ENCODE measurements around the gene MLLT6.

Gene MLLT6

DNA sequence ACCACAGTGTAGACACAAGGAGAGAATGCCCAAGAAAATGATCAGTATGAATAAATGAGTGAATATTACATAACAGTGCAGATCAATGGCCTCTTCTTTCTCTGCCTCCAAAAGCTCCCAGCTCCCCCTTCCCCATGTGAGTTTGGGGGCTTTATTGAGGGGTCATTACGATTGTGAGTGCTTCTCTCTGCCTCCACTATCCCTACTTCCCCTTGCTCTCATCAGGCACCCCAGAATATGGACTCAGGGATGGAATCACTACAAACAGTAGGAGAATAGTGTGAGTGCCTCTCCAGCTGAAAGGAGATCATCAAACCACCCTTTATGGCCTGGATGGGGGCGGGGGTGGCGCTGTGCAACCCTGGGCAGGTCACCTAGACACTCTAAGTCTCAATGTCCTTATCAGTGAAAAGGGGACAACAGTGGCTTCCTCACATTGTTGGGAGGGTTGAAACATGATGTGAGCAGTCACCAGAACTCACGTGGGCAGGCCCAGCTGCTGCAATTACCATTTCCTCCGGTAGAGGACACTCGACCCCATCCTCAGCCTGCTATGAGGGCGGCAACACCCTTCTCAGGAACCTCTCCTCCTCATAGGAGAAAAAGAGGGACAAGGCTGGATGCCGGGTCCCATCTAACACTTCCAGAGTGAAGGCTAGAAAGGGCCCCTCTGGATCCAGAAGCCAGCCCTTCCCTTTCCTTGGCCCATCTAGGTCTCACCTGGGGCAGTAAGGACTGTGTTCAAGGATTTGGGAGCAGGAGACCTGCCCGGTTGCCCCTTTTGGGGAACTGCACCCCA, 28.2 kb upstream of the MLLT6 start:
- DNase-seq = peak; percentile 63

DNA sequence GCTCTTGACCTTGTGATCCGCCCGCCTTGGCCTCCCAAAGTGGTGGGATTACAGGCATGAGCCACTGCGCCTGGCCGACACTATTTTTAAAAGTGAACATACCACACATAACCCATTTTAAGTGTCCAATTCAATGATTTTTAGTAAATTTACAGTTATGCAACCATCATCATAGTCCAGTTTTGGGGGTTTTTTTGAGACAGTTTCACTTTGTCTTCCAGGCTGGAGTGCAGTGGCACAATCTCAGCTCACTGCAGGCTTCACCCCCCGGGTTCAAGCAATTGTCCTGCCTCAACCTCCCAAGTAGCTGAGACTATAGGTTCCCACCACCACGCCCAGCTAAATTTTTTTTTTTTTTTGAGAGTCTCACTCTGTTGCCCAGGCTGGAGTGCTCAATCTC, 27.3 kb upstream of the MLLT6 start:
- no peak for DNase-seq

DNA sequence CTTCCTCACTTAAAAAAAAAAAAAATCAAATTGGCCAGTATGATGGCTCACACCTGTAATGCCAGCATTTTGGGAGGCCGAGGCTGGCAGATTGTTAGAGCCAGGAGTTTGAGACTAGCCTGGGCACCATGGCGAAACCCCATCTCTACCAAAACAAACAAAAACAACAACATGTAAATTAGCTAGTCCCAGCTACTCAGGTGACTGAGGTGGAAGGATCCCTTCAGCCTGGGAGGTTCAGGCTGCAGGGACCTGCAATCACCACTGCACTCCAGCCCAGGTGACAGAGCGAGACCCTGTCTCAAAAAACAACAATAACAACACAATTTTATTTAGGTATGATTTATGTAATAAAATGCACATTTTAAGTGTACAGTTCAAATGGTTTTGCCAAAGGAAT, 24.0 kb upstream of the MLLT6 start:
- no peak for DNase-seq

DNA sequence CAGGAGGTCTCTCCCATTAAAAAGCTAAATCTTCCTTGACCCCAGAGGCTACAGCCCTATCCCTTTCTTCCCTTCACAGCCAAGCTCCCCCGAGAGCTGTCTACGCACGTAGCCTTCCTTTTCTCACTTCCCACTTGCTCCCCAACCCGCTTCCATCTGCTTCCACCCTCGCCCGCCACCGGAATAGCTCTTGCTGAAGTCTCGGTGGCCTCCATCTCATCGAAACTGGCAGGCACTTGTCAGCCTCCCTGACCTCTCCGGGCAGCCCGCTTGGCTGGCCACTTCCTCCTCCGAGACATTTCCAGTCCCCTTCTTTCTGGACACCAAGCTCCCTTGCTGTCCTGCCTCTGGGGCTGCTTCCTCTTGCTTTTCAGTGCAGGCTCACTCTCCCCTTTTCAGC, 19.6 kb upstream of the MLLT6 start:
- DNase-seq = no peak

DNA sequence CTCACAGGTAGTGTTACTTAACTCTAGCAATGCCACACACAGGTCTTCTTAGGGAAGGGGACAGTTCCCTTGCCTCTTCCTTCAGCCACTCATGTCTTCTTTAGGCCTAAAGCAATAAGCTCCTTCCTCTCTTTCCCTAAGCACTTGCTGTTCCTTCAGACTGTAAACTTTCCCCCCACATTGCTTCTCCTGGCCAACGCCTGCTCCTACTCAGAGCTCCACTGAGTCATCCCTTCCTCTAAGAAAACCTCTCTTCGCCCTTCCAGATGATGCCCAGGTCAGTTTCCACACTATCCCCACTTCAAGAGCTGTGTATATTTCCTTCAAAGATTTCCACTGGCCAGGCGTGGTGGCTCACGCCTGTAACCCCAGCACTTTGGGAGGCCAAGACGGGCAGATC, 17.8 kb upstream of the MLLT6 start:
- DNase-seq = no peak

DNA sequence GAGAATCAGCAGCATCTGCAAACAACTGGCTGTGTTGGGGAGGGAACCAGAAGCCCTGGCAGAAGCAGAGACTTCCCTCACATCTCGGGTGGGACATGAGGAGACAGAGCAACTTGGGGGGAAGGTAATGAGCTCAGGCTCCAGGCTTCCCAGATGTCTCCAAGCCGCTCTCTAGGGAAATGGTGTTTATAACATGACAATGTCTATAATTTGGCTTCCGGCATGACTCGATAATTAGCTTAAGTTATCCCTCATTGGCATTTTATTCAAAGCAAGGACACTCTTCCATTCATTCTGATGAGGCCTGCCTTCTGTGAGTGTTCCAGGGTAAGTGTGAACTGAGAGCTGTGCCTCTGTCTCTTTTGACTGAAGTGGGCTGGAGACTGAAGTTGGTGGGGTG, 14.7 kb upstream of the MLLT6 start:
- DNase-seq = no peak

DNA sequence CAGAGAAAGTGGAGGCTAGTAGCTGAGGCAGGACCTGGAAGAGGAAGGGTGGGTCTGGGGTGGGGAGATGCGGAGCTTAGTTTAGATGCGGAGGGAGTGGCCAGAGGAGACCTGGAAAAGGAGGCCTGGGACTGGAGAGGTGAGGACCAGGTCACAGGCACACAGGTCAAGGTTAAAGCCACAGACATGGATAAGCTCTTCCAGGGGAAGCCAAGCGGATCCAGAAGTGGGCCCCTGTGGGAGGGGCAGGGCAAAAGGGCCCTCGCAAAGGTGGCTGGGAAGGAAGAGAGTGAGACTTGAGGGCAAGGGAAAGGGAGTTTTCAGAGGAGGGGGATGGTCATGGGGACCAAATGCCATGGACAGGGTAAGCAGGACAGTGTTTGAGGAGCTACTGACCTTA, 13.9 kb upstream of the MLLT6 start:
- DNase-seq = no peak

DNA sequence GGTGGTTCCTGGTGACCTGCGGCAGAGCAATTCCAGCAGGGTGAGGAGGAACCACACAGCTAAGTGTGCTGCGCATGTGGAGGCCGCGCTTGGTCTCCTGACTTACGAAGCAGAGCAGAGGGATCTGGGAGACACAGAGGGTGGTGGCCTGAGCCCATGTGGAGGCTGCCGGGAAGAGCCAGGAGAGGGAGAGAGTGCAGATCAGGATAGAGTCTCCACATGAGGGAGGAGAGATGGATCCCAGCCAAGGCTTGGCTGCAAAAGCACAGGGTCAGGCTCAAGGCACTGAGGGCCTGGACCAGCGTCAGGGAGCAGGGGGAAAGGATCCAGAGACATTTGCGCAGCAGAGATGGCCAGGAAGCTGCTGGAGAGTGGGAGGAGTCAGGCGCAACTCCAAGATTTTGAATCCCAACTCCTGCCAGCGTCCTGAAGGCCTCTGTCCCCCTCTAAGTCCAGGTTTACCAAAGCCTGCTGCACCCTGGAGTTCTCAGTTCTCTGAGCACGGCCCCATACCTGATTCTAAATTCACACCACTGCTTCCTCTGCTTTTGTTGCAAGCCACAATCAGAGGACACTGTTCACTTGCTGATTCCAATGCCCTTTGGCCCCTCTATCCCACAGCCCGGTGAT, 11.3 kb upstream of the MLLT6 start:
- DNase-seq = no peak

DNA sequence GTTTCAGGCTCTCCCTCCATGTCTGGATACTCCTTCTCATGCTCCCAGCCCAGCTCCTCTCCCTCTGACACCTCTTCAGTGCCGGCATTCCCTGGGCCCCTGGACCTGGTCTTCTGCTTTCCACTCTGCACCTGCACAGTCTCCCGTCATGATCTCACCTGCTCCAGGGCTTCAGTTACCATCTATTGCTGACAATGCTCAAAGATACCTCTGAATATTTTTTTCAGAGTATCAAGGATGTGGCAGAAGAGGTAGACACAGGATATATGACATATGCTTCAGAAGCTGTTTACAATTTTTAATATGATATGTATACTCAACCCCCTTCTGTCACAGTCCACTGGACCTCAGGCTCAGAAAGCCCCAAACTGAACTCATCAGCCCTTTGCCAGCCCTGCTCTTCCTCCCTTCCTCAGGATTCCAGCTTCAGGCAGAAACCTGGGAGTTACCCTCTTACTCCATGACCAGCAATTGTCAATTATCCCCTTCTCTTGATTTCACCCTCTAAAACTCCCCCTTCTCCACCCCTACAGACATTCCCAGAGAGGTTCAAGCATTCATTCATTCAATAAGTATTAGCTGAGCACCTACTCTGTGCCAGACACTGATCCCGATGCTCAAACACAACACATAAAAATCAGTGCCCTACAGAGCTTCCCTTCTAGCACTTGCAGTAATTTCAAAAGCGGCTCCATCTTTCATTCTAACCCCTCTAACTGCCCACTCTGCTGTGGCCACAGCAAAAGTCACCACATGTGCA, 7.8 kb upstream of the MLLT6 start:
- no peak for DNase-seq

DNA sequence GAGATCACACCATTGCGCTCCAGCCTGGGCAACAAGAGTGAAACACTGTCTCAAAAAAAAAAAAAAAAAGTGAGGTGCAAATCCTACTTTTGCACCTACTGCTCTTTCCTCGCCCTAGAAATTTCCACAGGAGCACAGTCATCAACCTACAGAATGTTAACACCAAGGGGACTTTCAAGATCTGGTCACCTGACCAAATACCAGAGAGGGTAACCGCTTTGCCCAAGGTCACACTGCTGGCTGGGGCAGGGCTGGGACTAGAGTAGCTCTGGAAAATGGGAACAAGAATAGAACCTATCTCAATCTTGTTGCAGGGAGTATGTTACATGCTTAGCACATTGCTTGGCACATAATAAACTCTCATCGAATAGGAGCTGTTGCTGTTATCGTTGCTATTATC, 6.3 kb upstream of the MLLT6 start:
- DNase-seq = no peak

DNA sequence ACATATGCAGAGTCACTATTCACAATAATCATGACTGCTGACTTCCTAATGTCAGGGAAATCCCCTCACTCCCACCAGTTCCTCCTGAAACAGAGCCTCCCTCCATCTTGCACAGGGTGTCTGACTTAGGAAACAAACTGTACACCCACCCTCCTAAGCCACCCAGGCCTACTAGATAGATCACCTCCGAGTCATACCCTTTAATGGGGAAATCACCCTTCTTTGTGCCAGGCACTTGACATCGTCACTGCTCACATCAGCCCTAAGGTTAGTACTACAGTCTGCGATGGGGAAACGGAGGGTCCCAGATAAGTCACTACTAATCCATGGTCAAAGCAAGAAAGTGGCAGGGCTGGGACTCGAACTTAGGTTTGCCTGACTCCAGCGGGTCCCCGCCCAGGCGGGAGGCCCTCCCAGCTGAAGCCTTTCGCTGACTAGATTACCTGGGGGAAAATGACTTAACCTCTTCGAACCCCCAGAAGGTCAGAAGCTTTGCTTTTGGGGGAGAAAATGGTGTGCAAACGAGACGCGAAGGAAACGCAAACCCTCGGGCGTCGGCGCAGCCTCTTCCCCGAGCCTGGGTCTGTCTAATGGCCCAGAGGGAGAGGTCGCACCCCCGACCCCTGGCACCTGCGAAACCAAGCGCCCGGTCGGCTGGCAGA, 3.4 kb upstream of the MLLT6 start:
- DNase-seq = no peak

DNA sequence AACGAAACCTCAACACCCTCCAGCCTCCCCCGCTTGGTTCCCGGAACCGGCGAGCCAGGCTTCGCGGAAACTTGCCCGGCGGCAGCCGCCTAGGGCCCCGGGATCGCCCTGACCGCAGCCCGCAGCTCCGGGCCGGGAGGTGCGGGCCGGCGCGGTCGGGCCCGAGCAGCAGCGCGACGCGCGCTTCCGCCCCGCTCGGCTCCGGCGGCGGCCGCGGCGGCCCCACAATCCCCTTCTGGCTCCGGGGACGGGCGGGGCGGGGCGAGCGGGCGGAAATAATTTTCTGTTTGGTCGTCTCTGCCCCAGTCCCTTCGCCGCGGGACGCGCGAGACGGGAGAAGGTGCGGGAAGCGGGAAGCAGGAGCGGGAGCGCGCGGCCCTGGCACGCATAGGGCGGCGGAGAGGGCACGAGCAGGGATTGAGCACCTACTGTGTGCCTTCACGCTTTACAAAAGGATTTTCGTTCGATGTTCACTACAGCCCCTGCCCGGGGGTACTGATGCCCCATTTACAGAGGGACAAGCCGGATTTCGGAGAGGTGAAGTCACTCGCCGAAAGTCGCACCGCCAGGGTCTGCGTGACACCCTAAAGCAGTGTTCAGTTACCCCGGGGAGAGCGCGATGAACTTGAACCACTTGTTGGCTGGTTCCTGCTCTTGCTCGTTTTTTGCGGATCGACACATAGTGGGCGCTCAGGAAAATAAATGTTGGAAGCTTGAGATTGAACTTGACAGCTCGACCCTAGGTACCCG, 2.7 kb upstream of the MLLT6 start:
- DNase-seq = peak; percentile 38

DNA sequence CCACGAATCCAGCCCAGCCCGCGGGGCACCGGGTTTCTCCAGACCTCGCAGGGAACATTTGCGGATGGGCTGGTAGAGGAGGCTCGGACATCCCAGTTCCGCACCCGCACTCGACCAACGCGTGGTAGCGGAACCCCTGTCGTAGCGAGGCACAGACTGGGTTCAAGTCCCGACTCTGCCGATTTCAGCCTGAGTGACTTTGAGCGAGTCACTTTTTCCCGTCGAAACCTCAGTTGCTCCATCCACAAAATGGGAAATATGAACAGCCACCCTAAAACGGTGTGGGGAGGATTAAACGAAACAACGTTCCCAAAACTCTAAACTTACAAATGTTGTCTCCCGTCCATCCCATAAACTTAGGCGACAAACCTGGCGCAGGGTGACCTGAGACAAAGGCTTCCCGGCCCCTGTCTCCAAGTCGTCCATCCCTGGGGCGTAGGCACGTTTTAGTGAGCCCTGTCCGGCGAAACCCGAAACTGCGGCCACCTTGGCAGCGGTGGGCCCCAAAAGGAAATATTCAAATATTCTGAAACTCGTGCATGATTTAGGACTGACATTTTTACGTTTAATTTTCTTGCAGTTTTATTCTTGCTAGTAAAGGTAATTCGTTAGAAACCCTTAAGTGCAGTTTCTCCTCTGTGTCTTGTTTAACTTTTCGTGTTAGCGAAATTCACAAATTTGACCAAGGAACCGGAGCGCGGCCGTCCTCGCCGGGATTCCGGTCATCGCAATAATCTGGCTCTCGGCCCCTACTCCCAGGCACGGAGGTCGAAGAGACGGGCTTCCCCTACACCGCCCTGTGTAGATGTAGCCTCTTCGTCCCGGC, 1.9 kb upstream of the MLLT6 start:
- no peak for DNase-seq

DNA sequence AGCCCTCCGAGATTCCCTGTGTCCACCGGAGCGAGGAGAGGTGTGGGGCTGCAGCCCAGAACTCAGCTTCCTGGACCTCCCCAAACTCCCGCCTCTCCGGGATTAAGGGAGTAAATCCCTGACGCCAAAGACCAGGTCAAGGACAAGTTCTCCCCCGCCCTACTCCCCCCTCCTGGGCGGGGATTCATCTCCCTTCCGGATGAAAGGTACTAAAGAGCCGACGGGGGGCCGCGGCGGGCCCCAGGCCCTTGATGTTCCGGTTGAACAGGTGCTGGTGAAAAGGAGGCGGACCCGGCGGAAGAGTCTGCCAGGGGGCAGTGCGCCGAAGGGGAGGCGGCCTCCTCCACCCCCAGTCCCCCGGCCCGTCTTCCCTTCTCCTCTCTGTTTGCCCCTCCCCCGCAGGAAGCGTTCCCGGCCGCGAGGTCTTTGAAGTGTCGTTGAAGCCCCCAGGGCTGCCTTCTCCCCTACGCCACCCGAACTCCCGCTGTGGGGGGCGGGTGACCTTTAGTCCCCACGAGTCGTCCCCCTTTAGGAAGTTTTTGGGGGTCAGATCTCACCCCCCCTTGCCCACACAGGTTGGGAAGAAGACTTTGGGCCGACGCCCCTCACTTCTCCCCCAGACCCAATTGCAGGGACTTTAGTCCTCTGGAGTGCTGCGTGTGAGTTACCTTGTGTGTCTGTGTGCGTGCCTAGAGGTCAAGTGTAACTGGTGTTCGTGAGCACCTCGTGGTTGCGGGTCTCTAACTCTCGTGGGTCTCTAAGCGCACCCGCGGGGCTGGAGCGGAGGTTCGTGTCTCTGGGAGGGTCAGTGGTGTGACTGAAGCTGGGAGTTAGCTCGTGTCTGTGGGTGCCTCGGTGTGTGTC, 1.1 kb upstream of the MLLT6 start:
- DNase-seq = peak; percentile 30

DNA sequence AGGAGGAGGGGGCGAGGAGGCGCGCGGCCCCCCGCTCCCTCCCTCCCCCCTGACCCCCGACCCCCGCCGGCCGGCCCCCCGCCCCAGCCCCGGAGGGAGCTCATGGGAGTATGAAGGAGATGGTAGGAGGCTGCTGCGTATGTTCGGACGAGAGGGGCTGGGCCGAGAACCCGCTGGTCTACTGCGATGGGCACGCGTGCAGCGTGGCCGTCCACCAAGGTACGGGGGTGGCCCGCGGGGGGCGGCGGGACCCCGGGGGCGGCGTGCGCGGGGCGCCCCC, 390 bp downstream of the MLLT6 start:
- no peak for DNase-seq

DNA sequence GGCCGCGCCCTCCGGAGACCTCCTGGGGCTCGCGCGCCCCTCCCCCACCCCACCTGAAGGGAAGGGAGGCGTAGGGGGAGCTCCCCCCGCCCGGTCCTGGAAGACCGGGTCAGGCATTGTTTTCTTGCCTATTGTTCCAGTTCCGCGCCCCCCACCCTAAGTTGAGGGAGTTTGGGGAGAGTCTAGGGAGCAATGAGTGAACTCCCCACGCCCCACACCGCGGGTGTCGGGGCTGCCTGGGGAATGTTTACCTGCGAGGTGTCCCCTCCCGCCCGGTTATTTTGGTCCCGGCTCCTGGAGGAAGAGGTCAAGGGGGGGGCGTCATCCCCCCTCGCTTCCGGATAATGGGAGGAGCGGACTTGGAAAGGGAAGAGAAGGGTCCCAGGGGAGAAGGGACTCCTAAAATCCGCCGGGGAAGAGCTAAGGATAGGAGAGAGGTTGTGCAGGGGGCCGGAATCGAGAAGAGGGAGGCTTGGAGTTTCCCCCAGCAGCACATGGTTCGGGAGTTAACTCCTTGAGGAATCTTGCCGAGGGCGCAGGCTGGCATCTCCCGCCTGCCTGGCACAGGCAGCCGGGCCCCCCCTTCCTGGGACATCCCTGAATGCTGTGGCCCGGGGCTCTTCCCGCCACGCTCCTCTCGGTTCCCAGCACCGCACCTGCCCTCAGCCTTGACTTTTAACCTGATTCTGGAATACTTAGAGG, 881 bp downstream of the MLLT6 start:
- peak; percentile 29 for DNase-seq

DNA sequence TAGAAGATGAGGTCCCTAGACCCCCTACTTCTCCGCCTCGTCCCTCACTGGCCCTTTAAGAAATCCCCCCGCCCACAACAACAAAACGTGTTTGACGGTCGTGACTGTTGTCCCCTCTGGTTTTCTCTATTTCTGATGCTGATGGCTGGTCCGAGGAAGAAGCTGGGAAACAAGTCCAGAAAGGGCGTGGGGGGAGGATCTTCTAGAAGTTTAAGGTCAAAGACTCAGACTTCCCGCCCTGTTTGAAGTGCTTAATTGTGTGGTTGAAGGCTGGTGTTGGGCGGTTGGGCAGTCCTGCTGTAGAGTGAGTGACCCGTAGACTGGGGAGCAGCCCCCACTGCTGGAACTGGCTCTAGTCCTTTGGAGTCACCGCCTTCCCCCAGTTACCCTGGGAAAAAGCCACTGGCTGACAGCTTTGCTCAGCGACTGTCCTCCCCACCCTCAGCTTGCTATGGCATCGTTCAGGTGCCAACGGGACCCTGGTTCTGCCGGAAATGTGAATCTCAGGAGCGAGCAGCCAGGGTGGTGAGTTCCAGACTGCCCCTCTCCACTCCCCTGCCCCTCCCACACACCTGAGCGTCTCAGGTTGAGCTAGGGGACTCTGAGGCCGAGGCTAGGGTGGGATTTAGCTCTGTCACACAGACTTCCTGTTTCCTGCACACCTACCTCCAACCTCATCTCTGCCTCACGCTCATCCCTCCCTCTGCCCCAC, 1.6 kb downstream of the MLLT6 start:
- no peak for DNase-seq

DNA sequence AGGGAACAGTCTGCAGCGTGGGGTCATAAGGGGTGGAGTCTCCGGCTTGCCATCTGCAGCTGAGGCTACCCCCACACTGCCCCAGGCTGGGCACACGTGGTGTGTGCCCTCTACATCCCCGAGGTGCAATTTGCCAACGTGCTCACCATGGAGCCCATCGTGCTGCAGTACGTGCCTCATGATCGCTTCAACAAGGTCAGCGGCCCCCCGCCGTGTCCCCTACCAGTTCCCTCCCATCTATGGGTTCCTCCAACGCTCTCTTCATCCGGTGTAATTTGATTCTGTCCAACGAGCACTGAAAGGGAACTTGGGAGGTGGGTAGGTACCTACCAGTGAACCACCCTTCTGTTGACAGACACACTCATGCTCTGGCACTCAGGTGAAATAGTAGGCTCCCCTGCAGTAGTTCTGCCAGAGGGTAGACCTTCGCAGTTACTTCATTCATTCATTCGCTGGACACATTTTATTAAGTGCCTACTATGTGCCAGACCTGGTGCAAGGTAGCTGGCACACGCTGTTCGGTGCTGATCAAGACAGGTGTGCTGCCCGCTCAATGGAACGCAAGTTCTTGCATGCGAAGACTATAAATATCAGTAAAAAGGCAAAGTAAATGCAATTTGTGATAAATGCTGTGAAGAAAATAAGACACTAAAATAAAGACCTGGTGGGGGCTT, 2.7 kb downstream of the MLLT6 start:
- no peak for DNase-seq

All from kidney glomerular epithelial cell (primary cell).